Stimulated activated CD4-positive, alpha-beta T cell treated with anti-CD3 and anti-CD28 coated beads, Interleukin-1b, Interleukin-23, amount 100 ng/mL, for 4 hours (primary cell): ENCODE data around the gene ZNF440.

Experiments used
- DNase-seq, 2 donors: peaks; one replicate each; pipeline ENCODE4 v3.0.0-alpha.2; 2020; ENCODE audit warnings: low read depth in 2 of 2

Gene ZNF440

GRCh38 chr19:11882606-11883005, 68.5 kb downstream of the ZNF440 start:
- DNase-seq = no peak
